GM18511 (cell line): ENCODE data around the gene LMBRD1.

Experiments
- ATAC-seq: cut with Tn5 transposase; IDR thresholded peaks from one replicate; pipeline ENCODE4 v1.9.1; 2021; ENCODE audit warnings: mild to moderate bottlenecking, moderate library complexity; ENCODE audit not compliant: unreplicated experiment

Gene LMBRD1

GRCh38 chr6:69647726-69648125, 149.1 kb downstream of the LMBRD1 start:
- ATAC-seq = no peak

GRCh38 chr6:69643688-69644087, 153.1 kb downstream of the LMBRD1 start:
- no peak for ATAC-seq

- ATAC-seq = no peak
These were observed 163.9 kb downstream of the LMBRD1 start for GRCh38 chr6:69632932-69633331.

GRCh38 chr6:69631552-69632346, 165.1 kb downstream of the LMBRD1 start:
- ATAC-seq = no peak

GRCh38 chr6:69630767-69631166, 166.0 kb downstream of the LMBRD1 start:
- ATAC-seq = no peak

- ATAC-seq = no peak
These were observed 169.2 kb downstream of the LMBRD1 start for GRCh38 chr6:69627625-69628024.

- ATAC-seq = no peak
These were observed 171.9 kb downstream of the LMBRD1 start for GRCh38 chr6:69624944-69625343.
